Heart right ventricle (tissue), 16 donors: ENCODE results near the gene PCCA. TPM values are rescaled to one million over a fixed set of nuclear protein-coding genes. Genes with fewer than 3 reads are reported as not detected.
"Not testable (repeated sequence)": the region's sequence is repeated elsewhere in the genome, so short reads cannot be mapped to it uniquely, and the experiment has no call there.

Experiments
- ATAC-seq, 8 donors: fragments of 200-7000 bp; cut with Tn5 transposase; one replicate each; pipeline ENCODE4 v1.9.1; 2020; ENCODE audit warnings: mild to moderate bottlenecking in 8 of 8, moderate library complexity in 8 of 8, moderate number of reproducible peaks in 1 of 8
- DNase-seq, 2 donors: peaks; one replicate each; pipeline ENCODE4 v3.0.0-alpha.2; 2020
- H3K27ac ChIP-seq, 10 donors: fragments of 200-600 bp; sonication (generic) in 2 of 10; one replicate each; pipeline versions ENCODE4 v1.5.0 to v1.8.0; 2020 to 2022; ENCODE audit warnings: mild to moderate bottlenecking in 3 of 10
- H3K27me3 ChIP-seq, 7 donors: fragments of 200-600 bp; one replicate each; pipeline ENCODE4 v1.8.0; 2021 to 2022; ENCODE audit warnings: mild to moderate bottlenecking in 2 of 7
- H3K36me3 ChIP-seq, 9 donors: fragments of 200-600 bp; sonication (generic) in 1 of 9; one replicate each; pipeline versions ENCODE4 v1.5.0 to v1.8.0; 2020 to 2022; ENCODE audit warnings: mild to moderate bottlenecking in 2 of 9
- H3K4me1 ChIP-seq, 9 donors: fragments of 200-600 bp; sonication (generic) in 1 of 9; one replicate each; pipeline versions ENCODE4 v1.5.0 to v1.8.0; 2020 to 2022; ENCODE audit warnings: mild to moderate bottlenecking in 4 of 9
- H3K4me3 ChIP-seq, 10 donors: fragments of 200-600 bp; sonication (generic) in 2 of 10; one replicate each; pipeline versions ENCODE4 v1.5.0 to v1.8.0; 2020 to 2022; ENCODE audit warnings: mild to moderate bottlenecking in 7 of 10, moderate library complexity in 2 of 10
- H3K9me3 ChIP-seq, 11 donors: fragments of 200-600 bp in 10 of 11; sonication (generic) in 2 of 11; one replicate each; pipeline versions ENCODE4 v1.5.0 to v1.8.0; 2013 to 2022; ENCODE audit warnings: mild to moderate bottlenecking in 2 of 11, control low read depth in 1 of 11, moderate library complexity in 1 of 11
- CTCF ChIP-seq, 9 donors: fragments of 200-600 bp; sonication (generic) in 2 of 9; IDR thresholded peaks; one replicate each; pipeline versions ENCODE4 v1.5.0 to v1.8.0; 2021 to 2022; ENCODE audit warnings: antibody characterized with exemption in 9 of 9, mild to moderate bottlenecking in 5 of 9, moderate library complexity in 1 of 9
- WGBS, 2 donors: extraction: QIAGEN DNeasy Blood & Tissue Kit; methylation state at CpG; one replicate each; pipeline ENCODE4 v1.1.7; 2013; ENCODE audit warnings: inconsistent platforms in 1 of 2; 5-methylcytosine and 5-hydroxymethylcytosine counted together
- intact Hi-C, 10 donors: fragments of 100-400 bp; cut with DNase I; formaldehyde crosslinking; loops; one replicate each; pipeline versions ENCODE4 v1.11.1 to v1.14.2; 2022
- polyA plus RNA-seq, 2 donors: library from polyadenylated mRNA; stranded (reverse); fragments of 200-250 nt; gene quantifications; one replicate each; pipeline ENCODE4 v1.2.3, GENCODE V29; 2013
- total RNA-seq, 10 donors: library from RNA; stranded (reverse); fragmentation: NEBNext Ultra II Directional in 3 of 10; extraction: Animal tissue kit (Norgen Biotek cat#: 25700) in 3 of 10; gene quantifications; one replicate each; pipeline versions ENCODE4 v1.2.1 to v1.2.4, GENCODE V29; 2021 to 2023
- donor health status: Arrhythmogenic right ventricular cardiomyopathy.
- donor health status: ischemic (EF 13 %, LVEDD 7.1; RV severe dilation, severe dysfunction).
- donor health status: healthy with polysubstance abuse.
- donor health status: DM: no; HTN: yes; CAD: no.
- donor health status: DM: no; HTN: no; CAD: no.
- donor health status: ischemic (EF 25% LVEDD 6.9; RV normal size, moderate dysfunction).
- donor health status: ischemic (EF 25% LVEDD 5.7; RV mildly dilated, moderate dysfunction).
- donor health status: healthy.
- donor health status: DM: yes; HTN: yes; CAD: no.
- donor health status: Ischemic cardiomyopathy.
- donor health status: ischemic (EF 35%, LVEDD 5.7; RV mildly dilated, moderate dysfunction).
- donor health status: nonischemic (EF 11% LVEDD 7.7; RV severe dilation, severe dysfunction).
- donor health status: DM: yes; HTN: yes; CAD: no.
- donor health status: PGD.
- donor health status: ischemic (EF 29% LVEDD 5.4; RV normal size, mild dysfunction).
- donor health status: nonischemic (EF 23%, LVEDD 6.1; RV moderate dilation, normal function).

Gene PCCA
- total and polyA plus RNA-seq, 12 donors = 21.2 to 71.9 (median 60.7) TPM

- ATAC-seq = no peak
- Histone ChIP-seq H3K4me3 (no peak overlapping the region), H3K27me3 (no peaks in the 10 kb centered on the region), H3K36me3 (no peaks in the 10 kb centered on the region), H3K4me1 (peaks cover 0 to 15% (median 7%) of the 10 kb centered on the region in 9 donors), H3K9me3 (no peaks in the 10 kb centered on the region), H3K27ac (no peak overlapping the region)
- WGBS, 2 donors = 91 to 95% methylated on average over 5 of the region's 5 CpGs
- TF ChIP-seq CTCF (IDR thresholded peaks at IDR 0.05) = no peak
- no peak for DNase-seq
- intact Hi-C loops = loop anchor here in 1 of 10 donors (10.0 kb wide), 1 partner anchor 62 kb away; no protein-coding TSS in a partner anchor
Observed at GRCh38 chr13:100173203-100173602, 84.3 kb downstream of the PCCA start.

- not testable (repeated sequence) for H3K4me3 ChIP-seq, H3K27ac ChIP-seq, H3K9me3 ChIP-seq, H3K27me3 ChIP-seq, H3K36me3 ChIP-seq, ATAC-seq, DNase-seq
- intact Hi-C loops = loop anchor here in 1 of 10 donors (10.0 kb wide), 1 partner anchor 60 kb away; no protein-coding TSS in a partner anchor
- H3K4me1 ChIP-seq = peaks cover 0 to 15% (median 7%) of the 10 kb centered on the region in 9 donors
- WGBS, 2 donors = 97% methylated on average over 4 of the region's 4 CpGs
Observed at GRCh38 chr13:100174455-100174854, 85.6 kb downstream of the PCCA start.

GRCh38 chr13:100175078-100175802 lies 86.3 kb downstream of the PCCA start:
- Histone ChIP-seq H3K4me3 (no peak overlapping the region), H3K27me3 (no peaks in the 10 kb centered on the region), H3K36me3 (no peaks in the 10 kb centered on the region), H3K9me3 (no peaks in the 10 kb centered on the region), H3K27ac (no peak overlapping the region), H3K4me1 (peaks cover 0 to 15% (median 7%) of the 10 kb centered on the region in 9 donors)
- TF ChIP-seq CTCF (IDR thresholded peaks at IDR 0.05) = no peak
- ATAC-seq = no peak
- WGBS, 2 donors = 95 to 96% methylated on average over 2 of the region's 2 CpGs
- intact Hi-C loops = loop anchor here in 1 of 10 donors (10.0 kb wide), 1 partner anchor 60 kb away; no protein-coding TSS in a partner anchor
- DNase-seq = no peak

- DNase-seq (no peak), ATAC-seq (no peak)
- Histone ChIP-seq H3K36me3 (no peaks in the 10 kb centered on the region), H3K4me3 (no peak overlapping the region), H3K27me3 (no peaks in the 10 kb centered on the region), H3K9me3 (no peaks in the 10 kb centered on the region), H3K4me1 (peaks cover 0 to 15% (median 7%) of the 10 kb centered on the region in 9 donors), H3K27ac (no peak overlapping the region)
- 89 to 92% methylated on average over 5 of the region's 5 CpGs for WGBS, 2 donors
- no peak for TF ChIP-seq CTCF (IDR thresholded peaks at IDR 0.05)
- intact Hi-C loops = loop anchor here in 1 of 10 donors (10.0 kb wide), 1 partner anchor 59 kb away; no protein-coding TSS in a partner anchor
Observed at GRCh38 chr13:100175803-100176182, 86.9 kb downstream of the PCCA start.
